ENCODE measurements around the gene ARRB1.
"Not testable (repeated sequence)": the region's sequence is repeated elsewhere in the genome, so short reads cannot be mapped to it uniquely, and the experiment has no call there.

ARRB1 gene

DNA sequence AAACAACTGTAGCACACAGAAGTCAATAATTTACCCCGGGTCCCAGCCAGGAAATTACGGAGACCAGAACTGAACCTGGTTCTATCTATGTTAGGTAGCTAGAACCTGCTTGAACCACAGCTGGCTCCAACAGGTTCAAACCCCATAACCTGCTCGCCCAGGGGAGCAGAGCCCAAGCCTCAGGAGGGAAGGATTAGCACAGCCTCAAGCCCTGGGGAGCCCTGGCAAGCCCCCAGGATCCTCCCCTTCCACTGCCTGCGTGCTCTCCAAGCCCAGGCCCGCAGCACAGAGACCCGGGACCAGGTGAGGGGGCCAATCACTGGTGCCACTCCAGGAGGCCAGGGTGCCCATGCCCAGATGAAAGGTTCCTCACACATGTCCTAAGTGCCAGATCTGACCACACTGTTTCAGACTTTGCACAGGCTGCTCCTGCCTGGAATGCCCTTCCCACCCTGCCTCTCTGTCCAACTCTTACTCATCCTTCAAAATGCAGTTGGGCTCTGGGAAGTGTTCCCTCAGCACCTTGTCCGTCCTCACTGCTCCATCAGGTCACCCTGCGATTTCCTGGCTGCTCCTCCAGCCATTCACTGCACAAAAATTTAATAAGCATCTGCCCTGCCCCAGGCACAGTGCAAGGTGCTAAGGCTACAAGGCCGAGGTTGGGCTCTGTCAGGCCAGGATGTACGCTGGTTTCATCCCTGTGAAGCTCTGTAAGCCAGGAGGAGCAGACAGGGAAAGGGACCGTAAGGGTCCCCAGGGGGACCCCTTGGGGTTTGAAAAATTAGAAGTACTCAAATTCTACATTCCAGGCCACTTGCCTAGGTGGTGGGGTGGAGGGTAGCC lies 32.2 kb downstream of the ARRB1 start:
- no peak for DNase-seq

DNA sequence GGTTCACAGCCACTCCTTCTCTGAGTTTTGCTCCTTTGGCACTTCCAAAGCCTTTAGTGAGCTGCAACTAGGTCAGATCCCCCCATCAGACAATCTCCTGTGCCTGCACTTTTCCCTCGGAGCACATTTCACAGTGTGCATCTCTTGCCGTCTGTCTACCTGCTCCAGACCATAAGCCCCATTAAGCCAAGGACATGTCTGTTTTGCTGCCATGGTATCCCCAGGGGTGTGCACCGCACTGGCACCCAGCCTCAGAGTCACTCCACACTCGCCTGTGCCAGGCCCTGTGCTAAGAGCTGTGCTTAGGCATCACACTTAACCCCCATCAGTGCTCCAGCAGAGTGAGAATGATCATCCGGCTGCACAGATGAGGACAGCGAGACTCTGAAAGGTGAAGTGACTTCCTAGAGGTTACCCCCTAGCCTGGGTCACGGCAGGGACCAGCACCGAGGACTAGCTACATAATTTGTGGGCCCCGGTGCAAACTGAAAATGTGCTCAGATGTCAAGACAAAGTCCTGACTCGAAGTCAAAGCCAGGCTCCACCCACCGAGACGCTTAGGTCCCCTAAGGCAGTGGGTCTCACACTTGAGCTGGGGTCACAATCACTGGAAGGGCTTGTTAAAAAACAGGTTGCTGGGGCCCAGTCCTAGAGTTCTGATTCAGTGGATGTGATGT lies 33.9 kb downstream of the ARRB1 start:
- no peak for DNase-seq

DNA sequence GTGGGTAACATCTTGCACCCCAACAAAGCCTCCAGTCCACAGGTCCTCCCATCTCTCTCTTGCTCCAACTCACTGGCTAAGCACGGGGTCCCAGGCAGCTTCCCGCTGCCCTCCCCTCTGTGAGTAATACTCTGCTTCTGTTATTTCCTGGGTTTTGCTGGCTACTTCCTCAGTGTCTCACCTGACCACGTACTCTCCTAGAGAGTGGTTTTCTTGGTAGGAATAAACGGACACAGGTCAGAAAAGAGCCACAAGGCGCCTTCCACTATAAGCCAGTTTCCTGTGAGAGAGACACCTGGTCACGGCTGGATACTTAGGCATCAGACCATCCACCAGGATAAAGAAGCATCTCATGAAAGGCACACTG lies 36.0 kb downstream of the ARRB1 start:
- no peak for DNase-seq

DNA sequence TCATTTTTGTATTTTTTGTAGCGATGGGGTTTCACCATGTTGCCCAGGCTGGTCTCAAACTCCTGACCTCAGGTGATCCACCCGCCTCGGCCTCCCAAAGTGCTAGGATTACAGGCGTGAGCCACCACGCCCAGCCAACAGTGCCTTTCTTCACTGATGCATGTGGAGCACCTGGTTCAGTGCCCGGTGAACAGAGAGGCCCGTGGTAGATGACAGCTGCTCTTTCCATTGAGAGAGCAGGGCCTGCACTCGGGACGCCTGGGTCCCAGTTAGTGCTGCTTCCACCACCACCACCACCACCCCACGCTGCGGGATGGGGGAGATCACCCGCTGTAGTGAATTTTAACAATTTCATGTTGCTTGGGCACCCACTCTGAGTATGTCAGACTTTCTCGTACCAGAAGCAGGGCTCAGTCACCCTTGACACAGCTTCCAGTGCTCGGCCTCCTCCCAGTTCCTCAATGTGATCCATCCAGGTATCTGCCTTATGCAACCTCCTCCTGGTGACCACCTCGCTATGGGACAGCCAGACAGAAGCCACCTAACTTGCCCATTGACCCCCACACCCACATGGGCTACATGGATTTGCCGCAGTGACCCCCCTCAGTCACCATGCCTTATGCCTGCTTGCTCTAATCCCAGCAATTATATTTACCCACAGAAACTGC lies 36.6 kb downstream of the ARRB1 start:
- no peak for DNase-seq

DNA sequence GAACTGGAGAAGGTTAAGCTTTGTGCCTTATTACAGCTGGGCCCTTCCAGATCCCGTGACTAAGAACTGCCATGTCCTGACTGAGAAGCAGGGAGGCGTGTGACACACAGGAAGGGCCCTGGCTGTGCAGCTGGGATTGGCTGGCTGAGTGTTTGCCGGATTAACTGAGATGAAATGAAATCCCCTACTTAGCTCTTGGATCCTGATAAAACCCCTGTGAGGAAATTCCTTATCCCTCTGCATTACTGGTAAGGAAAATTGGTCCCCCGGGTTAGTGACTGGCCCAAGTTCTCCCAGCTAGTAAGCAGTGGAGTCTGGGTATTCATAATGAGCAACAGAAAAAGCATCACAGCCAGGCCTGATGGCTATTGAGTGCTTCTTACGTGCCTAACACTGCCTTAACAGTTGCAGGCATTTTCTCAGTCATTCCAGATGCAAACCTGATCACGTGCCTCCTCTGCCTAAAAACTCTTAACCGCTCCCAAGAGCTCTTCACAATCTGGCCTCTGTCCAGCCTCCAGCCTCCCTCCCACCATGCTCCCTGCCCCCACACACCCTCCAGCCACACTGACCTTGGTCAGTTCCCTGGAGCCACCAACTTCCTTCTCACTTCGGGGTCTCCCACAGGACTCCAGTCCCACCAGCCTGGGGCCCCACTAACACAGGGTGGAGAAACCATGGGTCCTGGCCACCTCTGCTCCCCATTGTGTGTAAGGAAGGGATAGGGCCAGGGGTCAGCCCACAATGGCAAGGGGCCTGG lies 37.8 kb downstream of the ARRB1 start:
- DNase-seq: no peak

DNA sequence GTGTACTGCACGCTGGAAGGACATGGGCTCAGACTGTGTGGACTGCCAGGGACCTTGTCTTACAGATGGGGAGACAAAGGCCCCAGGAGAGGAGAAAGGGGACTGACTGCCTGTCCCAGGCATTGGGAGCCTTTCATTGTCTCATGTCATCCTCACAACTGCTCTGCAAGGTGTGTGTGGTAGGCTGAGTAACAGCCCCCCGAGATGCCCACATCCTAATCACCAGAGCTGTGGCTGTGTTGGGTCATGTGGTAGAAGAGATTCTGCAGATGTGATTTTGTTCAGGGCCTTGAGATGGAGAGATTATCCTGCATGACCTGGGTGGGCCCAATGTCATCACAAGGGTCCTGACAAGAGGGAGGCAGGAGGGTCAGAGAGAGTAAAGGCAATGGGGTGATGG lies 39.1 kb downstream of the ARRB1 start:
- no peak for DNase-seq

DNA sequence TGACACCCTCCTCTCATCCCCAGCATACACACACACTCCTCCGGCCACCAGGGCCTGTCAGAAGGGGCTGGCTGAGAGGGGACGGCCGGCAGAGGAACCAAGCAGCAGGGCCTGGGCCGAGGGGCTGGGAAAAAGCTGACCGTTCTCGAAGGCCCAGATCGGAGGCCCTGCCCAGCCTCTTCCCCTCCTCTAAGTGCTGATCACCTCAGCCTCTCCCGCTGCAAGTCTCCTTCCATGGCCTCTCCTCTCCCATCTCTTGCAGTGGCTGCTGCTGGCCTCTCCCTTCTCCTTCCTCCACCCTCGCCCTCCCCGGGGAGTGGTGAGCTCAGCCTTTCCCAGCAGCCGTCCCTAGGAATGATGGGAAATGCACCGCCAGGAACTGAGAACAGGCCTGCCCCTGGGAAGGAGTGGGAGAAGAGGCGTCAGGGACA lies 39.6 kb downstream of the ARRB1 start:
- DNase-seq: no peak

DNA sequence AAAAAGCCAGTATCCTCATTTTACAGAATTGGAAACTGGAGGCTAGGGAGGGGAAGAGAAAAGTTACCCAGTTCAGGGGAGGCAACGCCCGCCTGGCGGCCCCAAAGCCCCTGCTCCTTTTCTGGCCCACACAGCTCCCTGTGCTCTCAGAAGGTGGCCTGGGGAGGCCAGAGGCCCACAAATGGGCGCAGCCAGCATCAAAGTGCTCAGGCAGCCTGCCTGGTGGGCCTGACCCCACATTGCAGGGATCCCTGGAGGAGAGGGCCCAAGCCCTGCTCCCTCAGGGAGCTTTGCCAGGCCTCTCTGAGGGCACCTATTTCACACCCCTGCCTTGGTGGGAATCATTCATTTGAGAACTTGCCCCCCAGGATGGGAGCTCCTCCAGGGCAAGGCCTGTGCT lies 42.5 kb downstream of the ARRB1 start:
- DNase-seq: no peak

DNA sequence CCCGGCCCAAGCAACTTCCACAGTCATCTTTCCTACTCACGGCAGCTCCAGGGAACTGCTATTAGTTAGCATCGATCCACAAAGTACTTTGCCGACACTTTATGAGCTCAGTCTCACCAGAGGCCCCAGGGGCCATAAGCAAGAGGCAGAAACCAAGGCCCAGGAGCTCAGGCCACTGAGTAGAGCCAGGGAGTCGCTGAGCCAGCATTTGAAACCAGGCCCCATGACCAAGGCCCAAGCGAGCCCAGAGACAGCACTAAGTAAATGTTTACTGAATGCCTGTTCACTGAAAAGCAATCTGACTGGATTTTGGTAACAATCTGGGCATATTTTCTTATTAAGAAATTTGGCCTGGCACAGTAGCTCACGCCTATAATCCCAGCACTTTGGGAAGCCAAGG lies 43.3 kb downstream of the ARRB1 start:
- no peak for DNase-seq

DNA sequence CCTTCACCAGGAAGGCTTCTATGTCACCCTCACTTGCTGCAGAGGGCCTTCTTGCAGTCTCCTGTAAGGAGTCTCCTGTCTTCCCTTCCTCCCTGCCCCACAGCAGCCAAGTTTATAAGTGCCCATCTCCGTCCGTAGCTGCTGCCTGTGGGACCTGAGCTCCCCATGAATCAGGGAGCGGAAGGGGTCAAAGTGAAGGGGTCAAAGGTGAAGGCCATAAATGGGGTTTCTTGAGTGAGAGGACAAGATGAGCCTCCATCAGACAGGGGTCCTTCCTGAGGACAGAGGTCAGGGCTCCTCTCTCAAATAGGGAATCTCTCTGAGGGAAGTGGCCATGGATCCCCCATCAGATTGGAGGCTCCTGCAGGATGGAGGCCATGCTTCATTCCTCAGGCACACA lies 44.4 kb downstream of the ARRB1 start:
- DNase-seq: no peak

DNA sequence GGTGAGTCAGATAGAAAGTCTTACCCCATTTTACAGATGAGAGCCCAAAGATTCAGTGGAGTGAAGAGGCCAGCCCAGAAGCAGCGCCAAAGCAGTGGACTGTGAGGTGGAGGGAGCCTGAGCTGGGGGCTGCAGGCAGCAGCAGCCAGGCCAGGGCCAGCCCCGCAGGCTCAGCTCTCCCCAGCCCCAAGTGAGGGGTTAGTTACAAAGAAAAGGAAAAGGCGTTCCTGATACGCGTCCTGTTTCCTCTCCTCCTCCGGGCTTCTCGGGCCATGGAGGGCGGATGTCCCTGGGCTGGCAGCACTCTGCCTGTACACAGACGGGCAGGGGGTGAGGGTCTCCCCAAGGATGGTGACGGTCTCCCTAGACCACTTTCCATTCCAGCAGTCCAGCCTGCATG lies 44.9 kb downstream of the ARRB1 start:
- DNase-seq: no peak

DNA sequence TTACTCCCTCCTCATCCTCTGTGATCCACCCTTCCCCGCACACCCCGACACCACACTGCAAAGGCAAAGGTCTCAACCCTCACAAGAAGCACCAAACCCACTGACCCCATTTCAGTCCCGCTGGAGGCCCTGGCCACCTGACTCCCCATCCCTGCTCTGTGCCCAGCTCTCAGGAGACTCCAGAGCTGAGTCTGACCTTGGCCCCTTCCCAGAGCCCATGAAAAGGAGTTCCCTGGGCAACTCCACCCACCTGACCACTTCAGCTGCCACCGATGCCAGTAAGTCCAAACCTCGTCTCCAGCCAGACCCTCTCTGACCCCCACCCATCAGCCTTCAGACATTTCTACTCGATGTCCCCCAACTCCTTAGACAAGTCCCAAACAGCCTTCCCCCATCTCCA lies 45.5 kb downstream of the ARRB1 start:
- no peak for DNase-seq

DNA sequence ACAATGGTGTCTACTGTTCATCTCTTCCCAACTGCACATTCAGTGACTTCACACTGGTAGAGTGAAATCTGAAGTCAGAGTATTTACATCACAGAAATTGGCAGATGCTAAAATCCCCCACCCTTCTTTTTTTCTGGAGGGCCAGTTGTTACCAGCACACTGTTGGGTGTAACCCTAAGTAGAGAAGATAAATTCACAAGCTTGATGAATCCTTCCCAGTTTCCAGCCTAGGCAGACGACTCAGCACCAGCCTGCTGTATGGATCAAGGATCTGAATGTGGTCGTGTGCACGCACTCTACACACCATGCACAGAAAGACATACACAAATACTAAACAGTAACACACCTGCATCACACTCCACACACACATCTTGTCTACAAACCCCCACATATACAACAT lies 46.0 kb downstream of the ARRB1 start:
- DNase-seq: no peak

DNA sequence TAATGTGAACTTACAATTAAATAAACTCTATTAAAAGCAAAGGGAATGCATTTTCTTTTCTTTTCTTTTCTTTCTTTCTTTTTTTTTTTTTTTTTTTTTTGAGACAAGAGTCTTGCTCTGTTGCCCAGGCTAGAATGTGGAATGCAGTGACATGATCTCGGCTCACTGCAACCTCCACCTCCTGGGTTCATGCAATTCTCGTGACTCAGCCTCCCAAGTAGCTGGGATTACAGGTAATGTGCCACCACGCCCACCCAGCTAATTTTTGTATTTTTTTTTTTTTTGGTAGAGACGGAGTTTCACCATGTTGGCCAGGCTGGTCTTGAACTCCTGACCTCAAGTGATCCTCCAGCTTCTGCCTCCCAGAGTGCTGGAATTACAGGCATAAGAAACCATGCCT lies 46.5 kb downstream of the ARRB1 start:
- not testable (repeated sequence) for DNase-seq

DNA sequence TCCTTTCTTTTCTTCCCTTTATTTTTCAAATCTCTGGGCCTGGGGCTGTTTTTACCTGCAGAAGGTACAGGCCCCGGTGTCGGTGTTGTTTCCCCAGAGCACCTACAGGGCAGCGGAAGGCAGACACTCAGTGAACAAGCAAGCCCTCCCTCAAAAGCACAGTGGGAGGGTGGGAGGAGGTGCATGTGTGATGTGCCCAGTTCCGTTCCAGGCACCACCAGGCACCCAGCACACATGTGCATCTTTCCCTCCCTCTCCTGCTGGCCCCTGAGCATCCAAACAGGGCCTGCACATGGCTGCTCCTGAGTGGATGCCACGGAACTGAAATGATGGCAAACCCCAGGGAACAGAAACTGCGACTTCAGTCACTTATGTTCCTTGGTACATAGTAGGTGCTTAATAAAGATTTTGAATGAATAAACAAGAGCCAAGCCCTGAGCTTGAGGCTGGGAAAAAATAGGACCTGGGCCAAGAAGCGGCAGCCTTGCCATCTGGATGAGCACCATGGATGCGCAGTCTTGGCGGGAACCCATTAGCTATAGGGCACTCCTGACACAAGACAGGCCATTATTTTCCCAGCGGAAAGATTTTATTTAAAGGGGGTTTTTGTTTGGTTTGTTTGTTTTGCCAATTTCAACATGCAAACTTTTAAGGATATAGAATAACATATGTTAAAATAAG lies 47.8 kb downstream of the ARRB1 start:
- no peak for DNase-seq

DNA sequence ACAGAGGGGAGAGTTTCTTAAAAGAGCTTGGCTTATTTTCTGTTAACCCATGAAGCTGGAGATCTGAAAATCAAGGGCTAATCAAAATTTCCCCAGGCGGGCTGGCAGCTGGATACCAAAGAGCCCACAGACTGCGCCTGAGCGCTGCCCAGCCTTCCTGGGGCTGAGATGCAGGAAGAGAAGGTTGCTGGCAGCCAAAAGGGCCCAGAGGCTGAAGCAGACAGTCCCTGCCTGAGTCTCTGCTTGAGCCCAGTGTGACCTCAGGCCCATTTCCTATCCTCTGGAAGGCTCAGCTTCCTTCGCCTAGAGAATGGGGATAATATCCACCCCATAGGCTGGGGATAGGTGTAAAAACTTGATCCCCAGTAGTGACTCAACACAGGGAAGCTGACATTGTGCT lies 49.1 kb downstream of the ARRB1 start:
- DNase-seq: no peak

DNA sequence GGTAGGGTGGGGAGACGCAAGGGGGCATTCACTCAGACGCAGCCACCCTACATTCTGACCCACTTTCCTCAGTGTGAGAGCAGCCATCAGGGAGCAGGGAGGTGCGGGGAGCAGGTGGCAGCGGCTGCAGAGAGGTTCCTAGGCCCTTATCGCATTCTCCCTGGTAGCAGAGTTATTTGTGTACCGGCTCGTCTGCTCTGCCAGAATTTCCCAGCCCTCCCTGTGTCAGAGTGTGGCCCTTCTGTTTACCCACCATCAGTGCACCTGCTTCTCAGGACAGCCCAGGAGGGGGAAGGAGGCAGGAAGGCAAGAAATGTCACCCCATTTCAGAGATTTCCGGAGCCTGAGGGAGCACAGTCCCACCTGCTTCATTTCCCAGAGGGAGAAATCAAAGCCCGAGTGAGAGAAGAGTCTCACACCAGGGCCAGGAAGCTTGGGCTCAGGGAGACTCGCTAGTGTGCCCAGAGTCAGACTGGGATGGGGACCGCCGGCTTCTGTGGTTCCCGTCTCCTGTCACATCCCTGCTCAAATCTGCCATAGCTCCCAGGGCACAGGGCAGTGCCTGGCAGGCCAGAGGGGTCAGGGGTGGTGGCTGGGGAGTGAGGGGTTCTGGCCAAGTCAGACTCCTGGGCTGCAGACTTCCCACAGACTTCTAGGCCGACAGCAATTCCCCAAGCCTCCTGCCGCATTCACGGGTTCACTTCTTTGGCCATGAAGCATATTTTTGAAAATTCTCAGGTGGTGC lies 49.7 kb downstream of the ARRB1 start:
- DNase-seq: no peak

DNA sequence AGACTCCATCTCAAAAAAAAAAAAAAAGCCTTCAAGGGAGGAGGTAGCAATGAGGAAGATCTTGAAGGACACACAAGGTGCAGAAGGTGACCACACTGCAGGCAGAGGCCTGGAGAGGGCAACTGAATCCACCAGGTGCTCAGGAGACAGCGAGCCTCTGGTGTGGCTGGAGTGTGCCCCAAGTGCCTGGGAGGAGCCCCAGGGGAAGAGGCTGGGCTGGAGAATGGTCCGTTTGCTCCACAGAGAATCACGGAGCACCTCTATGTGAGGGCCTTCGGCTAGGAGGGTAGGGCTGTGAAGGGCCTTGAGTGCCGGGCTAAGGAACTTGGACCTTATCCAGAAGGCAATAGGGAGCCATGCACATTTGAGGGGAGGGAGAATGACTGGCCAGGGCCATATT lies 50.3 kb downstream of the ARRB1 start:
- DNase-seq: no peak

DNA sequence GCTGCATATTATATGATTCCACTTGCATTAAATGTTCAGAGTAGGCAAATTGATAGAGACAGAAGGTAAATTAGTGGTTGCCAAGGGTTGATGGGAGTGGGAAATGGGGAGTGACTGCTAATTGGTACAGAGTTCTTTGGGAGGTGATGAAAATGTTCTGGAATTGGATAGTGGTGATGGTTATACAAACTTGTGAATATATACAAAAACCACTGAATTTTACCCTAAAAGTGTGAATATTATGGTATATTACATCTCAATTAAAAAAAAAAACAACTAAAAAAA lies 52.5 kb downstream of the ARRB1 start:
- no peak for DNase-seq

DNA sequence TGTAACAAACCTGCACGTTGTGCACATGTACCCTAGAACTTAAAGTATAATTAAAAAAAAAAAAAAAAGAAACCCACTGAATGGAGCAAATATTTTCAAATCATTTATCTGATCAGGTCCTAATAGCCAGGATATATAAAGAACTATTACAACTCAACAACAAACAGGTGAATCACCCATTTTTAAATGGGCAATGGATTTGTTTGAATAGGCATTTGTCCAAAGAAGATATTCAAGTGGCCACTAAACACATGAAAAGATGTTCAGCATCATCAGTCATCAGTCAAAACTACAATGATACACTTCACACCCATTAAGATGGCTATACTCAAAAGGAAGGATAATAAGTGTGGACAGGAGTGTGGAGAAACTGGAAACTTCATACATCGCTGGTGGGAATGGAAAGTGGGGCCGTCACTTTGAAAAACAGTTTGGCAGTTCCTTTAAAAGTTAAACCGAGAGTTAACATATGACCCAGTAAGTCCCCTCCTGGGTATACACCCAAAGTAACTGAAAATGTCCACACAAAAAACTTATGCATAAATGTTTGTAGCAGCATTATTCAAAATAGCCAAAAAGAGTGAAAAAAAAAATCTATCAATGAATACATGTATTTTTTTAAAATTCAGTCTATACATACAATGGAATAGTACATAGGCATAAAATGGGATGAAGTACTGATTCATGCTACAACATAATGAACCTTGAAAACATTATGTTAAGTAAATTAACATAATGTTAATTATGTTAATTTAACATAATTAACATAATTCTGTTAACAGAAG lies 53.1 kb downstream of the ARRB1 start:
- DNase-seq: no peak

DNA sequence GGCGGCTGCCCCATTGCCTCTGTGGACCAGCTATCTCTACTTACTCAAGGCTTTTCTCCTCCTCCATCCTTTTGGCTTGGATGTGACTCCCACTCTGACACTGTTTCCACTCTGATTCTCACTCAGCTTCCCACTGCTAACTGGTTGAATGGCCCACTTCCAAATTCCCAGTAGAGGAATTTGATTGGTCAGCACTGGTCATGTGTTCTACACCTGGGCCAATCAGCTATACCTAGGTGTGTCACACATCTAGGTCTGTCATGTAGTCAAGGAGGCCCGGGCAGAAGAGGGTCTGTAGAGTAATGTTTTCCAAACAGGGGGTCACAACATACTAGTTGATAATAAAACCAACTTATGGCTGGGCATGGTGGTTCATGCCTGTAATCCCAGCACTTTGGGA lies 57.6 kb downstream of the ARRB1 start:
- no peak for DNase-seq

All from activated T-cell treated with anti-CD3 and anti-CD28 coated beads, Interleukin-2, amount 50 U/mL, for 48 hours (primary cell).